HEK293 (cell line): ENCODE results near the gene GRIPAP1.

Source experiments
- CTCF ChIA-PET: fragments of 350-600 bp; formaldehyde crosslinking; extraction: SDS; loops from one replicate; lab custom pipeline; 2021; ENCODE audit warnings: antibody characterized with exemption; lab: Yijun Ruan, JAX
- POLR2A ChIA-PET: fragments of 300-600 bp; formaldehyde crosslinking; extraction: SDS; loops from one replicate; lab custom pipeline; 2020; ENCODE audit warnings: antibody characterized with exemption, inconsistent platforms; lab: Yijun Ruan, JAX
- H3K27ac ChIP-seq: fragments of 200-500 bp; sonication (Bioruptor generic); 2 replicates; pipeline ENCODE4 v1.5.1; 2014; ENCODE audit warnings: low read depth, low read length, control low read depth, inconsistent platforms; ENCODE audit errors: extremely low read depth
- H3K36me3 ChIP-seq, 2 experiments: fragments of 200-500 bp in 1 of 2; sonication (Bioruptor generic) in 1 of 2; 1 replicate in 1 of 2; 2 replicates in 1 of 2; pipeline ENCODE4 v1.5.1; 2014 to 2017; ENCODE audit warnings: inconsistent platforms in 2 of 2, low read length in 2 of 2; ENCODE audit not compliant: control insufficient read depth in 2 of 2, insufficient read depth in 1 of 2
- H3K4me1 ChIP-seq: fragments of 200-500 bp; sonication (Bioruptor generic); 2 replicates; pipeline ENCODE4 v1.5.1; 2014; ENCODE audit warnings: mild to moderate bottlenecking, low read length, inconsistent platforms; ENCODE audit not compliant: control insufficient read depth, insufficient read depth
- H3K4me3 ChIP-seq: 2 replicates; pipeline ENCODE4 v1.5.1; 2011; ENCODE audit warnings: low read depth, mild to moderate bottlenecking, control low read depth, low read length, moderate library complexity
- H3K9me3 ChIP-seq: fragments of 200-500 bp; sonication (Bioruptor generic); 2 replicates; pipeline ENCODE4 v1.5.1; 2014; ENCODE audit warnings: low read depth, low read length, inconsistent platforms; ENCODE audit not compliant: control insufficient read depth, insufficient read depth
- PRDM1 ChIP-seq: fragments of 450-650 bp; formaldehyde crosslinking; IDR thresholded peaks from 2 replicates; pipeline ENCODE4; 2016; ENCODE audit warnings: missing biosample characterization, missing genetic modification characterization
- SALL2 ChIP-seq: fragments of 450-650 bp; formaldehyde crosslinking; IDR thresholded peaks from 2 replicates; pipeline ENCODE4 v1.5.0; 2017; ENCODE audit warnings: missing biosample characterization, mild to moderate bottlenecking, missing genetic modification characterization, borderline replicate concordance
- SP3 ChIP-seq: fragments of 450-650 bp; formaldehyde crosslinking; IDR thresholded peaks from 2 replicates; pipeline ENCODE4 v1.5.1; 2016; ENCODE audit warnings: missing biosample characterization, missing genetic modification characterization
- ZFHX2 ChIP-seq: fragments of 450-650 bp; formaldehyde crosslinking; conservative IDR thresholded peaks from 2 replicates; pipeline ENCODE4 v1.5.1; 2016; ENCODE audit warnings: missing biosample characterization, missing genetic modification characterization
- ZFP37 ChIP-seq: fragments of 450-650 bp; formaldehyde crosslinking; IDR thresholded peaks from 2 replicates; pipeline ENCODE4 v1.5.1; 2016; ENCODE audit warnings: missing biosample characterization, missing genetic modification characterization
- ZNF114 ChIP-seq: fragments of 450-650 bp; formaldehyde crosslinking; IDR thresholded peaks from 2 replicates; pipeline ENCODE4 v1.5.0; 2017; ENCODE audit warnings: missing biosample characterization, missing genetic modification characterization
- ZNF174 ChIP-seq: fragments of 450-650 bp; formaldehyde crosslinking; IDR thresholded peaks from 2 replicates; pipeline ENCODE4 v1.5.0; 2017; ENCODE audit warnings: missing biosample characterization, mild to moderate bottlenecking, missing genetic modification characterization
- ZNF24 ChIP-seq: fragments of 450-650 bp; formaldehyde crosslinking; IDR thresholded peaks from 2 replicates; pipeline ENCODE4 v1.5.1; 2016; ENCODE audit warnings: missing biosample characterization, missing genetic modification characterization
- ZNF398 ChIP-seq: fragments of 450-650 bp; formaldehyde crosslinking; IDR thresholded peaks from 2 replicates; pipeline ENCODE4 v1.5.1; 2017; ENCODE audit warnings: missing biosample characterization, missing genetic modification characterization
- ZNF629 ChIP-seq: fragments of 450-650 bp; formaldehyde crosslinking; IDR thresholded peaks from 2 replicates; pipeline ENCODE4 v1.5.1; 2017; ENCODE audit warnings: missing biosample characterization, missing genetic modification characterization
- ZNF645 ChIP-seq: fragments of 450-650 bp; formaldehyde crosslinking; IDR thresholded peaks from 2 replicates; pipeline ENCODE4; 2016; ENCODE audit warnings: missing biosample characterization, missing genetic modification characterization
- ZNF670 ChIP-seq: fragments of 450-650 bp; formaldehyde crosslinking; IDR thresholded peaks from 2 replicates; pipeline ENCODE4 v1.5.1; 2016; ENCODE audit warnings: missing biosample characterization, missing genetic modification characterization, low read depth
- ZNF701 ChIP-seq: fragments of 450-650 bp; formaldehyde crosslinking; IDR thresholded peaks from 2 replicates; pipeline ENCODE4 v1.5.1; 2016; ENCODE audit warnings: missing biosample characterization, missing genetic modification characterization
- ZNF768 ChIP-seq: fragments of 450-650 bp; formaldehyde crosslinking; IDR thresholded peaks from 2 replicates; pipeline ENCODE4 v1.5.1; 2018; ENCODE audit warnings: missing biosample characterization, mild to moderate bottlenecking, missing genetic modification characterization
- ZNF830 ChIP-seq: fragments of 450-650 bp; IDR thresholded peaks from 2 replicates; pipeline ENCODE4 v1.5.0; 2018; ENCODE audit warnings: missing biosample characterization, missing genetic modification characterization, low read depth, mild to moderate bottlenecking, moderate library complexity
- ZNF837 ChIP-seq: fragments of 450-650 bp; formaldehyde crosslinking; IDR thresholded peaks from 2 replicates; pipeline ENCODE4 v1.5.1; 2016; ENCODE audit warnings: missing biosample characterization, missing genetic modification characterization
- ZSCAN23 ChIP-seq: fragments of 450-650 bp; formaldehyde crosslinking; IDR thresholded peaks from 2 replicates; pipeline ENCODE4 v1.5.1; 2016; ENCODE audit warnings: missing biosample characterization, missing genetic modification characterization
- TF ChIP-seq, protein P1 (sequence below): sonication (generic); formaldehyde crosslinking; IDR thresholded peaks from 2 replicates; pipeline ENCODE4 v1.8.1; 2022; ENCODE audit warnings: mild to moderate bottlenecking, moderate library complexity, missing genetic modification reagents
- TF ChIP-seq, protein P2 (sequence below): fragments of 450-650 bp; formaldehyde crosslinking; IDR thresholded peaks from 2 replicates; pipeline ENCODE4 v1.5.1; 2016; ENCODE audit warnings: missing biosample characterization, missing genetic modification characterization, low read depth
- TF ChIP-seq, protein P3 (sequence below): fragments of 450-650 bp; formaldehyde crosslinking; IDR thresholded peaks from 2 replicates; pipeline ENCODE4 v1.5.1; 2016; ENCODE audit warnings: missing biosample characterization, missing genetic modification characterization

The GRIPAP1 gene

GRCh38 chrX:48956728-48957414, 45.2 kb downstream of the GRIPAP1 start (continued):
- TF ChIP-seq, protein P1, sequence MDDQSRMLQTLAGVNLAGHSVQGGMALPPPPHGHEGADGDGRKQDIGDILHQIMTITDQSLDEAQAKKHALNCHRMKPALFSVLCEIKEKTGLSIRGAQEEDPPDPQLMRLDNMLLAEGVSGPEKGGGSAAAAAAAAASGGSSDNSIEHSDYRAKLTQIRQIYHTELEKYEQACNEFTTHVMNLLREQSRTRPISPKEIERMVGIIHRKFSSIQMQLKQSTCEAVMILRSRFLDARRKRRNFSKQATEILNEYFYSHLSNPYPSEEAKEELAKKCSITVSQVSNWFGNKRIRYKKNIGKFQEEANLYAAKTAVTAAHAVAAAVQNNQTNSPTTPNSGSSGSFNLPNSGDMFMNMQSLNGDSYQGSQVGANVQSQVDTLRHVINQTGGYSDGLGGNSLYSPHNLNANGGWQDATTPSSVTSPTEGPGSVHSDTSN (CRISPR knock-in tag), result 0 out of 2 replicates have a peak, but pooled peaks have one; percentile 46
- TF ChIP-seq ZNF398 (tag by site-specific recombination), result no peak
- TF ChIP-seq ZFHX2 (tag by site-specific recombination), result peak; percentile 92
- TF ChIP-seq, protein P2, sequence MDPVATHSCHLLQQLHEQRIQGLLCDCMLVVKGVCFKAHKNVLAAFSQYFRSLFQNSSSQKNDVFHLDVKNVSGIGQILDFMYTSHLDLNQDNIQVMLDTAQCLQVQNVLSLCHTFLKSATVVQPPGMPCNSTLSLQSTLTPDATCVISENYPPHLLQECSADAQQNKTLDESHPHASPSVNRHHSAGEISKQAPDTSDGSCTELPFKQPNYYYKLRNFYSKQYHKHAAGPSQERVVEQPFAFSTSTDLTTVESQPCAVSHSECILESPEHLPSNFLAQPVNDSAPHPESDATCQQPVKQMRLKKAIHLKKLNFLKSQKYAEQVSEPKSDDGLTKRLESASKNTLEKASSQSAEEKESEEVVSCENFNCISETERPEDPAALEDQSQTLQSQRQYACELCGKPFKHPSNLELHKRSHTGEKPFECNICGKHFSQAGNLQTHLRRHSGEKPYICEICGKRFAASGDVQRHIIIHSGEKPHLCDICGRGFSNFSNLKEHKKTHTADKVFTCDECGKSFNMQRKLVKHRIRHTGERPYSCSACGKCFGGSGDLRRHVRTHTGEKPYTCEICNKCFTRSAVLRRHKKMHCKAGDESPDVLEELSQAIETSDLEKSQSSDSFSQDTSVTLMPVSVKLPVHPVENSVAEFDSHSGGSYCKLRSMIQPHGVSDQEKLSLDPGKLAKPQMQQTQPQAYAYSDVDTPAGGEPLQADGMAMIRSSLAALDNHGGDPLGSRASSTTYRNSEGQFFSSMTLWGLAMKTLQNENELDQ, result no peak
- TF ChIP-seq ZNF768 (tag by site-specific recombination), result no peak
- no peak for TF ChIP-seq ZNF174 (tag by site-specific recombination)
- no peak for TF ChIP-seq ZNF645
- TF ChIP-seq SP3 (tag by site-specific recombination), result peak; percentile 29; the same call in 1 of the 2 replicates
- TF ChIP-seq ZFP37, result no peak

GRCh38 chrX:48948589-48948988, 53.5 kb downstream of the GRIPAP1 start:
- no peaks in the 10 kb centered on the region for H3K4me1 ChIP-seq
- no peak overlapping the region for H3K27ac ChIP-seq
- no peak overlapping the region for H3K4me3 ChIP-seq
- H3K9me3 ChIP-seq, result no peaks in the 10 kb centered on the region
- peaks cover 0 to 39% of the 10 kb centered on the region in 2 experiments; a peak in 2 of 3 replicates for H3K36me3 ChIP-seq
- TF ChIP-seq ZNF701 (tag by site-specific recombination) (no peak), ZNF670 (tag by site-specific recombination) (no peak), SALL2 (tag by site-specific recombination) (no peak), ZNF114 (tag by site-specific recombination) (no peak), ZNF830 (no peak), ZNF24 (no peak), ZSCAN23 (tag by site-specific recombination) (no peak), ZNF837 (tag by site-specific recombination) (no peak), ZNF629 (tag by site-specific recombination) (no peak), PRDM1 (tag by site-specific recombination) (no peak)
- TF ChIP-seq, protein P3, sequence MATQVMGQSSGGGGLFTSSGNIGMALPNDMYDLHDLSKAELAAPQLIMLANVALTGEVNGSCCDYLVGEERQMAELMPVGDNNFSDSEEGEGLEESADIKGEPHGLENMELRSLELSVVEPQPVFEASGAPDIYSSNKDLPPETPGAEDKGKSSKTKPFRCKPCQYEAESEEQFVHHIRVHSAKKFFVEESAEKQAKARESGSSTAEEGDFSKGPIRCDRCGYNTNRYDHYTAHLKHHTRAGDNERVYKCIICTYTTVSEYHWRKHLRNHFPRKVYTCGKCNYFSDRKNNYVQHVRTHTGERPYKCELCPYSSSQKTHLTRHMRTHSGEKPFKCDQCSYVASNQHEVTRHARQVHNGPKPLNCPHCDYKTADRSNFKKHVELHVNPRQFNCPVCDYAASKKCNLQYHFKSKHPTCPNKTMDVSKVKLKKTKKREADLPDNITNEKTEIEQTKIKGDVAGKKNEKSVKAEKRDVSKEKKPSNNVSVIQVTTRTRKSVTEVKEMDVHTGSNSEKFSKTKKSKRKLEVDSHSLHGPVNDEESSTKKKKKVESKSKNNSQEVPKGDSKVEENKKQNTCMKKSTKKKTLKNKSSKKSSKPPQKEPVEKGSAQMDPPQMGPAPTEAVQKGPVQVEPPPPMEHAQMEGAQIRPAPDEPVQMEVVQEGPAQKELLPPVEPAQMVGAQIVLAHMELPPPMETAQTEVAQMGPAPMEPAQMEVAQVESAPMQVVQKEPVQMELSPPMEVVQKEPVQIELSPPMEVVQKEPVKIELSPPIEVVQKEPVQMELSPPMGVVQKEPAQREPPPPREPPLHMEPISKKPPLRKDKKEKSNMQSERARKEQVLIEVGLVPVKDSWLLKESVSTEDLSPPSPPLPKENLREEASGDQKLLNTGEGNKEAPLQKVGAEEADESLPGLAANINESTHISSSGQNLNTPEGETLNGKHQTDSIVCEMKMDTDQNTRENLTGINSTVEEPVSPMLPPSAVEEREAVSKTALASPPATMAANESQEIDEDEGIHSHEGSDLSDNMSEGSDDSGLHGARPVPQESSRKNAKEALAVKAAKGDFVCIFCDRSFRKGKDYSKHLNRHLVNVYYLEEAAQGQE (tag by site-specific recombination), result no peak
- TF ChIP-seq, all 188 proteins: peak for 0
- ChIA-PET CTCF (interaction anchor here (1.2 kb wide), 1 partner anchor 11 kb away, joined by 3 read pairs; no protein-coding TSS in a partner anchor), POLR2A (interaction anchor here (0.5 to 1.5 kb wide), 3 partner anchors 9 to 272 kb away, joined by 3 to 4 read pairs (median 4); no protein-coding TSS in a partner anchor)
